ENCODE results near the gene MCC.
A peak's percentile ranks its signal among the peaks of the same experiment; 100 is the strongest.

GRCh38 chr5:113263545-113263944 lies 224.7 kb downstream of the MCC start:
- TF ChIP-seq GATA2 (IDR thresholded peaks at IDR 0.05; ENCODE audit: low read depth, low read length) (peak; percentile 47), GATA3 (IDR thresholded peaks at IDR 0.05; ENCODE audit: low read depth, low read length) (no peak)
